HG03159 (cell line): ENCODE data around the gene NEU1.
"Not testable (repeated sequence)": the region's sequence is repeated elsewhere in the genome, so short reads cannot be mapped to it uniquely, and the experiment has no call there.

Experiments used
- ATAC-seq: cut with Tn5 transposase; IDR thresholded peaks from one replicate; pipeline ENCODE4 v1.9.1; 2021; ENCODE audit warnings: mild to moderate bottlenecking, moderate library complexity; ENCODE audit not compliant: unreplicated experiment

Gene NEU1

GRCh38 chr6:31822036-31822821, 40.4 kb downstream of the NEU1 start:
- no peak for ATAC-seq

GRCh38 chr6:31821301-31822035, 41.2 kb downstream of the NEU1 start:
- no peak for ATAC-seq

DNA sequence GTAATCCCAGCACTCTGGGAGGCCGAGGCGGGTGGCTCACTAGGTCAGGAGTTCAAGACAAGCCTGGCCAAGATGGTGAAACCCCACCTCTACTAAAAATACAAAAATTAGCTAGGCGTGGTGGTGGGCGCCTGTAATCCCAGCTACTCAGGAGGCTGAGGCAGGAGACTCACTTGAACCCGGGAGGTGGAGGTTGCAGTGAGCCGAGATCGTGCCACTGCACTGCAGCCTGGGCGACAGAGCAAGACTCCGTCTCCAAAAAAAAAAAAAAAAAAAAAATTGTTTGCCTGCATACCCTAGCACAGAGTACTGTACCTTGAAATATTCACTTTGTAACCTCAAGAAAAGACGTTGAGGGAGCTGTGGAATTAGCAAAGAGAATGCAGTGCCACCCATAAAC, 42.2 kb downstream of the NEU1 start:
- not testable (repeated sequence) for ATAC-seq

- ATAC-seq: no peak
Measured at GRCh38 chr6:31819871-31820299, 42.7 kb downstream of the NEU1 start.

DNA sequence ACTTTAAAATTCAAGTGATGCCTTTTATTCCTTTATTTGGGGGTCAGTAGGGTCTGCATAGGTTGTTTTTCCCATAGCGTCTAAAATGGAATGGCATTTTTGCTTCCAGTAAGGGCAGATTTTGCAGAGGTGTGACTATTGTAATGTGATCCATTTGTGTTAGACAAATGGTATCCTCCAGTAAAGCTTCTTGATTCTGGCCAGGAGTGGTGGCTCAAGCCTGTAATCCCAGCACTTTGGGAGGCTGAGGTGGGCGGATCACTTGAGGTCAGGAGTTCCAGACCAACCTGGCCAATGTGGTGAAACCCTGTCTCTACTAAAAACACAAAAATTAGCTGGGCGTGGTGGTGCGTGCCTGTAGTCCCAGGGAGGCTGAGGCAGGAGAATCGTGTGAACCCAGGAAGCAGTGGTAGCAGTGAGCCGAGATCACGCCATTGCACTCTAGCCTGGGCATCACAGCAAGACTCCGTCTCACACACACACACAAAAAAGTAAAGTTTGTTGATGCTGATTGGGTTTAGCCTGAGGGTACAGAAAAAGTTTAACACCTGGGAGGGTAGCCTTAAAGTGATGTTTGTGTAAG, 44.6 kb downstream of the NEU1 start:
- ATAC-seq: not testable (repeated sequence)

DNA sequence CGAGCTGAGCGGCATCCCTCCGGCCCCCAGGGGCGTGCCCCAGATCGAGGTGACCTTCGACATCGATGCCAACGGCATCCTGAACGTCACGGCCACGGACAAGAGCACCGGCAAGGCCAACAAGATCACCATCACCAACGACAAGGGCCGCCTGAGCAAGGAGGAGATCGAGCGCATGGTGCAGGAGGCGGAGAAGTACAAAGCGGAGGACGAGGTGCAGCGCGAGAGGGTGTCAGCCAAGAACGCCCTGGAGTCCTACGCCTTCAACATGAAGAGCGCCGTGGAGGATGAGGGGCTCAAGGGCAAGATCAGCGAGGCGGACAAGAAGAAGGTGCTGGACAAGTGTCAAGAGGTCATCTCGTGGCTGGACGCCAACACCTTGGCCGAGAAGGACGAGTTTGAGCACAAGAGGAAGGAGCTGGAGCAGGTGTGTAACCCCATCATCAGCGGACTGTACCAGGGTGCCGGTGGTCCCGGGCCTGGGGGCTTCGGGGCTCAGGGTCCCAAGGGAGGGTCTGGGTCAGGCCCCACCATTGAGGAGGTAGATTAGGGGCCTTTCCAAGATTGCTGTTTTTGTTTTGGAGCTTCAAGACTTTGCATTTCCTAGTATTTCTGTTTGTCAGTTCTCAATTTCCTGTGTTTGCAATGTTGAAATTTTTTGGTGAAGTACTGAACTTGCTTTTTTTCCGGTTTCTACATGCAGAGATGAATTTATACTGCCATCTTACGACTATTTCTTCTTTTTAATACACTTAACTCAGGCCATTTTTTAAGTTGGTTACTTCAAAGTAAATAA, 45.3 kb downstream of the NEU1 start:
- ATAC-seq: not testable (repeated sequence)

DNA sequence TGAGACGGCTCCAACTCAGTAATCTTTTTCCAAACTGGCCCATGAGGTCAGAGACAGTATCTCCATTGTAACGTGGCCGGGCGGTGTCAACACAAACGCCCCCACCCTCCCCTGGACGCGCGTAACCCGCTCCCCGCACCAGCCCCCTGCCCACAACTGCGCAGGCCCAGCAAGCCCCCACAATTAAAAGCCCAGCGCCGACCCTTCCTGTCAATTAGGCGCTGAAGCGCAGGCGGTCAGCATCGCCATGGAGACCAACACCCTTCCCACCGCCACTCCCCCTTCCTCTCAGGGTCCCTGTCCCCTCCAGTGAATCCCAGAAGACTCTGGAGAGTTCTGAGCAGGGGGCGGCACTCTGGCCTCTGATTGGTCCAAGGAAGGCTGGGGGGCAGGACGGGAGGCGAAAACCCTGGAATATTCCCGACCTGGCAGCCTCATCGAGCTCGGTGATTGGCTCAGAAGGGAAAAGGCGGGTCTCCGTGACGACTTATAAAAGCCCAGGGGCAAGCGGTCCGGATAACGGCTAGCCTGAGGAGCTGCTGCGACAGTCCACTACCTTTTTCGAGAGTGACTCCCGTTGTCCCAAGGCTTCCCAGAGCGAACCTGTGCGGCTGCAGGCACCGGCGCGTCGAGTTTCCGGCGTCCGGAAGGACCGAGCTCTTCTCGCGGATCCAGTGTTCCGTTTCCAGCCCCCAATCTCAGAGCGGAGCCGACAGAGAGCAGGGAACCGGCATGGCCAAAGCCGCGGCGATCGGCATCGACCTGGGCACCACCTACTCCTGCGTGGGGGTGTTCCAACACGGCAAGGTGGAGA, 47.4 kb downstream of the NEU1 start, which contains the start of the genes HSPA1A and HSPA1L:
HSPA1A (plus strand) TSS at position 519 of the 814 bp plus-strand sequence; CDS start at position 733, 214 bp downstream.
HSPA1L (minus strand) TSS at position 259 of the 814 bp plus-strand sequence. CDS start 3,311 bp downstream, outside the sequence.
- ATAC-seq: no peak

DNA sequence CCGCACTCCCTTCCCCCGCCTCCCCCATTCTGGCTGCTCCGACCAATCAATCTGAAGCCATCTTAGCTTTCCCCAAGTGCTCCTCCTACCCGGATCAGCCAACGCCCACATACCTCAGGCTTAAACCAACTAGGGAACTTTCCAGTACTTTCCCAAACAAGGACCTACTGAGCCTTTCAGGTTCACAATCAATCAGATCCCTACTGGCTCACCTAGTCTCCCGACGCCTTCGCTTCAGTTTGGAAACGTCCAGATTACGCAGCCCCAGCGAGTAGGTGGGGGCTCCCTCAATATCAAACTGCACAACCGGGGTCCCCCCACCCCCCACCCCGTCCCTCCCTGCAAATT, 48.0 kb downstream of the NEU1 start:
- ATAC-seq: no peak

GRCh38 chr6:31813465-31813849, 49.2 kb downstream of the NEU1 start:
- no peak for ATAC-seq

DNA sequence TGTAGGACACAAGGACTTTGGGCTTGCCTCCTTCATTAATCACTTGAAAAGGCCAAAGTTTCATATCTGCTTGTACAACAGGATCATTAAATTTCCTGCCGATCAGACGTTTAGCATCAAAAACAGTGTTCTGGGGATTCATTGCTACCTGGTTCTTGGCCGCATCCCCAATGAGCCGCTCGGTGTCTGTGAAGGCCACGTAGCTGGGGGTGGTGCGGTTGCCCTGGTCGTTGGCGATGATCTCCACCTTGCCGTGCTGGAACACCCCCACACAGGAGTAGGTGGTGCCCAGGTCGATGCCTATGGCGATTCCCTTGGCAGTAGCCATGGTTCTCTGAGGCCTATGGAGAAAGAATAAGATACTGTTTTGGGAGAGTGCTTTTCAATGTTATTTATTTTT, 51.0 kb downstream of the NEU1 start:
- no peak for ATAC-seq

DNA sequence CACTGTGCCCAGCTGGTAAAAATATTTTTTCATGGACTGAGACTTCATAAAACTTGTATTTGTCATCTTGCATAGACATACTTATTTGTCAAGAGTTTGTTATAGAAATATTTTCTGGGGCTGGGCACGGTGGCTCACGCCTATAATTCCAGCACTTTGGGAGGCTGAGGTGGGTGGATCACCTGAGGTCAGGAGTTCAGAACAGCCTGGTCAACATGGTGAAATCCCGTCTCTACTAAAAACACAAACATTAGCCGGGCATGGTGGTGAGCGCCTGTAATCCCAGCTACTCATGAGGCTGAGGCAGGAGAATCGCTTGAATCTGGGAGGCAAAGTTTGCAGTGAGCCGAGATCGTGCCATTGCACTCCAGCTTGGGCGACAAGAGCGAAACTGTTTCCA, 54.0 kb downstream of the NEU1 start:
- ATAC-seq: not testable (repeated sequence)
